ENCODE measurements around the gene HOPX. TPM values are rescaled to one million over a fixed set of nuclear protein-coding genes. Genes with fewer than 3 reads are reported as not detected.

HOPX gene
- polyA plus RNA-seq, 2 of the 4 experiments (the other 2 are of a cell fraction) = not detected

GRCh38 chr4:56626963-56627362, 54.1 kb downstream of the HOPX start:
- POLR2A ChIA-PET = no interaction called here
- Histone ChIP-seq H3K9me3 (no peaks in the 10 kb centered on the region; the same call in 2 of the 3 replicates), H3K4me1 (no peaks in the 10 kb centered on the region), H3K4me3 (no peak overlapping the region), H3K27ac (no peak overlapping the region), H3K4me2 (no peak overlapping the region)
- ATAC-seq = no peak; a peak in 1 of 6 replicates
- WGBS (ENCODE audit: missing lambda C conversion rate) = 40% methylated on average over 2 of the region's 2 CpGs
- no peak for FAIRE-seq
- TF ChIP-seq RAD21 (conservative IDR thresholded peaks at IDR 0.05 in 1 of 2, IDR thresholded peaks at IDR 0.05 in 1 of 2) (0 out of 5 replicates have a peak, but pooled peaks of 1 of the 2 experiments have one; percentile 18), MYC (IDR thresholded peaks at IDR 0.05; ENCODE audit: borderline replicate concordance, low read length) (no peak)
- CTCF ChIA-PET = interaction anchor here (1.1 to 1.5 kb wide), 2 partner anchors 25 to 172 kb away, joined by 3 to 5 read pairs; no protein-coding TSS in a partner anchor
- no peak for DNase-seq (ENCODE audit: low read depth in 1 of 2, low spot score in 1 of 2)

GRCh38 chr4:56626420-56626819, 54.7 kb downstream of the HOPX start:
- CTCF ChIA-PET = interaction anchor here (1.5 kb wide), 1 partner anchor 173 kb away, joined by 5 read pairs; no protein-coding TSS in a partner anchor
- Histone ChIP-seq H3K4me1 (no peaks in the 10 kb centered on the region), H3K9me3 (no peaks in the 10 kb centered on the region; the same call in 2 of the 3 replicates), H3K27ac (no peak overlapping the region), H3K4me3 (no peak overlapping the region), H3K4me2 (no peak overlapping the region)
- WGBS (ENCODE audit: missing lambda C conversion rate) = 6% methylated on average over 1 of the region's 1 CpG
- no peak for DNase-seq (ENCODE audit: low read depth in 1 of 2, low spot score in 1 of 2)
- POLR2A ChIA-PET = no interaction called here
- FAIRE-seq = no peak
- no peak for TF ChIP-seq CBX8 (IDR thresholded peaks at IDR 0.05)
- TF ChIP-seq TFCP2L1 (CRISPR knock-in tag; IDR thresholded peaks at IDR 0.05) = no peak
- TF ChIP-seq NFE2L2 (conservative IDR thresholded peaks at IDR 0.05; ENCODE audit: low read length) = no peak
- TF ChIP-seq EP300 (IDR thresholded peaks at IDR 0.05) = no peak
- TF ChIP-seq RAD21 (conservative IDR thresholded peaks at IDR 0.05 in 1 of 2, IDR thresholded peaks at IDR 0.05 in 1 of 2) = no peak
- ATAC-seq = no peak

- Histone ChIP-seq H3K27ac (no peak overlapping the region), H3K4me3 (no peak overlapping the region), H3K9me3 (no peaks in the 10 kb centered on the region; the same call in 2 of the 3 replicates), H3K4me2 (no peak overlapping the region), H3K4me1 (no peaks in the 10 kb centered on the region)
- TF ChIP-seq MYC (IDR thresholded peaks at IDR 0.05; ENCODE audit: borderline replicate concordance, low read length) = no peak
- TF ChIP-seq EHF (CRISPR knock-in tag; IDR thresholded peaks at IDR 0.05) = no peak
- TF ChIP-seq KDM1A (IDR thresholded peaks at IDR 0.05; ENCODE audit: low read depth) = no peak
- TF ChIP-seq POLR2A (IDR thresholded peaks at IDR 0.05; ENCODE audit: low read length) = no peak
- TF ChIP-seq HEYL (CRISPR knock-in tag; IDR thresholded peaks at IDR 0.05) = no peak
- TF ChIP-seq EHMT2 (IDR thresholded peaks at IDR 0.05; ENCODE audit: low read depth) = no peak
- TF ChIP-seq ZFP36 (IDR thresholded peaks at IDR 0.05; ENCODE audit: borderline replicate concordance, partially characterized antibody) = no peak
- TF ChIP-seq BCL3 (IDR thresholded peaks at IDR 0.05) = no peak
- TF ChIP-seq CHD2 (IDR thresholded peaks at IDR 0.05; ENCODE audit: low read length, partially characterized antibody) = no peak
- CTCF ChIA-PET = no interaction called here
- ATAC-seq (no peak), DNase-seq (ENCODE audit: low read depth in 1 of 2, low spot score in 1 of 2) (no peak), FAIRE-seq (no peak)
- POLR2A ChIA-PET = no interaction called here
- WGBS (ENCODE audit: missing lambda C conversion rate) = 29% methylated on average over 1 of the region's 1 CpG
These were observed 58.9 kb downstream of the HOPX start for GRCh38 chr4:56622176-56622575.

DNA sequence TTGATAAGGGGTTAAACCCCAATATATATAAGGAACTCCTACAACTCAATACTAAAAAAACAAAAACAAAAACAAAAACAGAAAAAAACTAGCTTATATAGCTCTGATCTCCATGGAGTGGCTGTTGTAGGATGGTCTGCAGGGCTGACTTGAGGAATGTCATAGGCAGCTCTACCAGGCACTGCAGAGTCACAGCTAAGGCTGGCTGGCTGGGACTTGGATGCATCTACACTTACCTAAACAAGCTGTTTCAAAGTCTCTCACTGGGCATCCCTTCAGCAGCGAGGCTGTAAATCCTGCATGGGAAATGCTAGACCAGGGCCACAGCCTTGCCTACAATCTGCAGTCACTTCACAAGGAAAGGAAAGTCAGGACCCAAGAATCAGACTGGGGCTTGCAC, 61.3 kb downstream of the HOPX start:
- Histone ChIP-seq H3K9me3 (no peaks in the 10 kb centered on the region), H3K4me1 (no peaks in the 10 kb centered on the region), H3K4me3 (no peak overlapping the region), H3K27ac (no peak overlapping the region), H3K4me2 (no peak overlapping the region)
- ChIA-PET CTCF (interaction anchor here (0.9 kb wide), 1 partner anchor 76 kb away, joined by 4 read pairs; no protein-coding TSS in a partner anchor), POLR2A (no interaction called here)
- 33% methylated on average over 1 of the region's 1 CpG for WGBS (ENCODE audit: missing lambda C conversion rate)
- ATAC-seq (no peak), DNase-seq (ENCODE audit: low read depth in 1 of 2, low spot score in 1 of 2) (no peak), FAIRE-seq (no peak)
- TF ChIP-seq SMC3 (IDR thresholded peaks at IDR 0.05) = no peak
- TF ChIP-seq HOXA7 (CRISPR knock-in tag; IDR thresholded peaks at IDR 0.05) = no peak
- no peak for TF ChIP-seq REST (IDR thresholded peaks at IDR 0.05)
- TF ChIP-seq HMGXB4 (CRISPR knock-in tag; IDR thresholded peaks at IDR 0.05; ENCODE audit: borderline replicate concordance) = no peak
- no peak for TF ChIP-seq FOSL2 (IDR thresholded peaks at IDR 0.05)
- no peak for TF ChIP-seq FOSL2 (CRISPR knock-in tag; IDR thresholded peaks at IDR 0.05)

Measured in A549 (cell line).